Mesothelial cell of epicardium (in vitro differentiated cells): ENCODE results near the gene TCHP. TPM values are rescaled to one million over a fixed set of nuclear protein-coding genes. Genes with fewer than 3 reads are reported as not detected.
"Not testable (repeated sequence)": the region's sequence is repeated elsewhere in the genome, so short reads cannot be mapped to it uniquely, and the experiment has no call there.

ENCODE experiments used
- DNase-seq, 2 experiments: peaks; one replicate each; pipeline ENCODE4 v3.0.0; 2021; ENCODE audit warnings: low spot score in 2 of 2; ENCODE audit not compliant: unreplicated experiment in 2 of 2
- H3K27ac Mint-ChIP-seq: 2 replicates; pipeline ENCODE4 v1.8.0; 2021; ENCODE audit warnings: mixed read lengths
- H3K27me3 Mint-ChIP-seq: 2 replicates; pipeline ENCODE4 v1.8.0; 2021; ENCODE audit warnings: low read depth, mixed read lengths
- H3K36me3 Mint-ChIP-seq: 2 replicates; pipeline ENCODE4 v1.8.0; 2021; ENCODE audit warnings: mixed read lengths
- H3K4me1 Mint-ChIP-seq: 2 replicates; pipeline ENCODE4 v1.8.0; 2021; ENCODE audit warnings: mixed read lengths
- H3K4me3 Mint-ChIP-seq: 2 replicates; pipeline ENCODE4 v1.8.0; 2021; ENCODE audit warnings: mild to moderate bottlenecking, moderate library complexity, mixed read lengths
- H3K9me3 Mint-ChIP-seq: 2 replicates; pipeline ENCODE4 v1.8.0; 2021; ENCODE audit warnings: mixed read lengths
- CTCF ChIP-seq: fragments of 200-600 bp; sonication (generic); IDR thresholded peaks from one replicate; pipeline ENCODE4 v1.5.0; 2021; ENCODE audit warnings: antibody characterized with exemption; ENCODE audit not compliant: unreplicated experiment
- total RNA-seq: library from RNA; stranded (reverse); gene quantifications from 3 replicates; pipeline ENCODE4 v1.2.1, GENCODE V29; 2021

The TCHP gene
- total RNA-seq, 1 donor from 2014 or later: 18.0 TPM

- TF ChIP-seq CTCF: no peak
- Mint-ChIP-seq H3K27me3 (no peaks in the 10 kb centered on the region), H3K4me3 (no peak overlapping the region), H3K27ac (no peak overlapping the region), H3K4me1 (no peaks in the 10 kb centered on the region), H3K9me3 (no peaks in the 10 kb centered on the region), H3K36me3 (peaks cover 22% of the 10 kb centered on the region)
- DNase-seq: no peak
Measured at GRCh38 chr12:109928058-109928656, 28.1 kb downstream of the TCHP start.

- H3K4me1 Mint-ChIP-seq, H3K9me3 Mint-ChIP-seq, DNase-seq, H3K27ac Mint-ChIP-seq, H3K27me3 Mint-ChIP-seq, H3K4me3 Mint-ChIP-seq: not testable (repeated sequence)
- H3K36me3 Mint-ChIP-seq: peaks cover 28% of the 10 kb centered on the region
Measured at GRCh38 chr12:109929326-109929725, 29.3 kb downstream of the TCHP start.

- no peak overlapping the region for H3K4me3 Mint-ChIP-seq
- H3K27me3 Mint-ChIP-seq: no peaks in the 10 kb centered on the region
- no peaks in the 10 kb centered on the region for H3K9me3 Mint-ChIP-seq
- H3K36me3 Mint-ChIP-seq: peaks cover 31% of the 10 kb centered on the region
- TF ChIP-seq CTCF: no peak
- H3K4me1 Mint-ChIP-seq: no peaks in the 10 kb centered on the region
- no peak overlapping the region for H3K27ac Mint-ChIP-seq
- no peak for DNase-seq
Measured at GRCh38 chr12:109930028-109930800, 30.1 kb downstream of the TCHP start.

GRCh38 chr12:109931143-109931542 is 31.1 kb downstream of the TCHP start:
- Mint-ChIP-seq H3K27me3 (no peaks in the 10 kb centered on the region), H3K27ac (no peak overlapping the region), H3K4me1 (no peaks in the 10 kb centered on the region), H3K36me3 (peaks cover 36% of the 10 kb centered on the region), H3K9me3 (no peaks in the 10 kb centered on the region), H3K4me3 (no peak overlapping the region)
- no peak for TF ChIP-seq CTCF
- DNase-seq: no peak

GRCh38 chr12:109932878-109933503 is 32.9 kb downstream of the TCHP start:
- no peaks in the 10 kb centered on the region for H3K4me1 Mint-ChIP-seq
- no peak overlapping the region for H3K27ac Mint-ChIP-seq
- peaks cover 44% of the 10 kb centered on the region for H3K36me3 Mint-ChIP-seq
- no peak for TF ChIP-seq CTCF
- H3K4me3 Mint-ChIP-seq: no peak overlapping the region
- no peaks in the 10 kb centered on the region for H3K27me3 Mint-ChIP-seq
- DNase-seq: no peak
- no peaks in the 10 kb centered on the region for H3K9me3 Mint-ChIP-seq

- TF ChIP-seq CTCF: no peak
- Mint-ChIP-seq H3K9me3 (no peaks in the 10 kb centered on the region), H3K4me1 (no peaks in the 10 kb centered on the region), H3K27me3 (no peaks in the 10 kb centered on the region), H3K4me3 (no peak overlapping the region), H3K27ac (no peak overlapping the region), H3K36me3 (peaks cover 51% of the 10 kb centered on the region)
- no peak for DNase-seq
Measured at GRCh38 chr12:109934026-109934425, 34.0 kb downstream of the TCHP start.
